HepG2 (cell line): ENCODE measurements around the gene HMCN1. TPM values are rescaled to one million over a fixed set of nuclear protein-coding genes. Genes with fewer than 3 reads are reported as not detected.

Experiments used
- ARNTL ChIP-seq: sonication (generic); formaldehyde crosslinking; IDR thresholded peaks from 2 replicates; pipeline ENCODE4 v1.4.0; 2020; ENCODE audit warnings: mild to moderate bottlenecking, missing genetic modification reagents
- ATF7-NPFF ChIP-seq: sonication (generic); formaldehyde crosslinking; IDR thresholded peaks from 2 replicates; pipeline ENCODE4 v1.8.1; 2023; ENCODE audit warnings: mild to moderate bottlenecking, low read depth, missing genetic modification reagents, moderate library complexity
- BORCS8-MEF2B ChIP-seq: sonication (generic); formaldehyde crosslinking; IDR thresholded peaks from 2 replicates; pipeline ENCODE4 v1.8.0; 2022; ENCODE audit warnings: mild to moderate bottlenecking, missing genetic modification reagents
- CAMTA2 ChIP-seq: sonication (generic); formaldehyde crosslinking; IDR thresholded peaks from 2 replicates; pipeline ENCODE4 v1.4.0; 2020; ENCODE audit warnings: mild to moderate bottlenecking, missing genetic modification reagents, borderline replicate concordance
- GATA4 ChIP-seq: sonication (generic); IDR thresholded peaks from 2 replicates; pipeline ENCODE4 v1.6.1; 2016; ENCODE audit warnings: antibody characterized with exemption, low read depth, borderline replicate concordance
- GPBP1L1 ChIP-seq: sonication (generic); formaldehyde crosslinking; IDR thresholded peaks from 2 replicates; pipeline ENCODE4 v1.5.0; 2020; ENCODE audit warnings: mild to moderate bottlenecking, missing genetic modification reagents
- HOXD1 ChIP-seq: sonication (generic); formaldehyde crosslinking; IDR thresholded peaks from 2 replicates; pipeline ENCODE4 v1.5.0; 2020; ENCODE audit warnings: missing genetic modification reagents
- IKZF4 ChIP-seq: sonication (generic); formaldehyde crosslinking; IDR thresholded peaks from 2 replicates; pipeline ENCODE4 v1.5.1; 2020; ENCODE audit warnings: borderline replicate concordance, mild to moderate bottlenecking, low read depth, missing genetic modification reagents; ENCODE audit errors: not compliant biosample characterization
- IRX3 ChIP-seq: sonication (generic); formaldehyde crosslinking; IDR thresholded peaks from 2 replicates; pipeline ENCODE4 v1.8.1; 2023; ENCODE audit warnings: mild to moderate bottlenecking, low read depth, missing genetic modification reagents, borderline replicate concordance
- NFYC ChIP-seq: IDR thresholded peaks from 2 replicates; pipeline ENCODE4 v1.6.1; 2016; ENCODE audit warnings: missing genetic modification reagents, missing compliant biosample characterization
- PHF20 ChIP-seq: sonication (generic); formaldehyde crosslinking; IDR thresholded peaks from 2 replicates; pipeline ENCODE4 v1.5.0; 2020; ENCODE audit warnings: mild to moderate bottlenecking, missing genetic modification reagents
- POGK ChIP-seq: sonication (generic); formaldehyde crosslinking; conservative IDR thresholded peaks from 2 replicates; pipeline ENCODE4 v1.8.0; 2022; ENCODE audit warnings: mild to moderate bottlenecking, moderate library complexity, missing genetic modification reagents
- RAD21 ChIP-seq: fragments of 450-650 bp; formaldehyde crosslinking; IDR thresholded peaks from 2 replicates; pipeline ENCODE4 v1.5.0; 2020; ENCODE audit warnings: mild to moderate bottlenecking
- RCOR2 ChIP-seq: IDR thresholded peaks from 2 replicates; pipeline ENCODE4 v1.6.1; 2016; ENCODE audit warnings: missing biosample characterization, missing genetic modification reagents
- REPIN1 ChIP-seq: sonication (generic); formaldehyde crosslinking; IDR thresholded peaks from 2 replicates; pipeline ENCODE4 v1.8.0; 2022; ENCODE audit warnings: missing genetic modification reagents, low read depth, mild to moderate bottlenecking, borderline replicate concordance
- SKI ChIP-seq: fragments of 450-650 bp; IDR thresholded peaks from one replicate; pipeline ENCODE4 v1.6.1; 2018; ENCODE audit warnings: mild to moderate bottlenecking; ENCODE audit not compliant: partially characterized antibody
- ZBTB26 ChIP-seq: IDR thresholded peaks from 2 replicates; pipeline ENCODE4 v1.6.1; 2016; ENCODE audit warnings: missing compliant biosample characterization, missing genetic modification reagents, borderline replicate concordance
- ZFX ChIP-seq: sonication (generic); formaldehyde crosslinking; IDR thresholded peaks from 2 replicates; pipeline ENCODE4 v1.4.0; 2020; ENCODE audit warnings: mild to moderate bottlenecking, low read depth, missing genetic modification reagents, moderate library complexity
- ZMYM4 ChIP-seq: sonication (generic); formaldehyde crosslinking; IDR thresholded peaks from 2 replicates; pipeline ENCODE4 v1.8.1; 2023; ENCODE audit warnings: mild to moderate bottlenecking, missing genetic modification reagents
- ZNF256 ChIP-seq: sonication (generic); formaldehyde crosslinking; conservative IDR thresholded peaks from 2 replicates; pipeline ENCODE4 v1.4.0; 2020; ENCODE audit warnings: missing genetic modification reagents
- ZNF280B ChIP-seq: sonication (generic); formaldehyde crosslinking; IDR thresholded peaks from 2 replicates; pipeline ENCODE4 v1.5.0; 2020; ENCODE audit warnings: missing genetic modification reagents, mild to moderate bottlenecking, borderline replicate concordance
- ZNF614 ChIP-seq: IDR thresholded peaks from 2 replicates; pipeline ENCODE4 v1.6.1; 2018; ENCODE audit warnings: missing biosample characterization, missing genetic modification reagents, inconsistent platforms, borderline replicate concordance
- ZNF660 ChIP-seq: sonication (generic); formaldehyde crosslinking; IDR thresholded peaks from 2 replicates; pipeline ENCODE4 v1.5.1; 2020; ENCODE audit warnings: mild to moderate bottlenecking, low read depth, missing genetic modification reagents, borderline replicate concordance
- ZNF720 ChIP-seq: sonication (generic); formaldehyde crosslinking; IDR thresholded peaks from 2 replicates; pipeline ENCODE4 v1.4.0; 2020; ENCODE audit warnings: missing genetic modification reagents
- ZNF740 ChIP-seq: sonication (generic); formaldehyde crosslinking; IDR thresholded peaks from 2 replicates; pipeline ENCODE4 v1.4.0; 2020; ENCODE audit warnings: missing genetic modification reagents
- polyA plus RNA-seq, 8 experiments: library from polyadenylated mRNA; depleted of rRNA in 3 of 8; stranded (reverse) in 7 of 8; unstranded in 1 of 8; fragments of >200 nt; fragmentation: Illumina TruSeq in 4 of 8; extraction: Trizol in 4 of 8; gene quantifications; 2 replicates each; pipeline versions ENCODE4 v1.2.1 to v1.2.3, GENCODE V29; 2011 to 2016; ENCODE audit warnings: low read depth in 4 of 8, missing spikeins in 1 of 8, mixed read lengths in 1 of 8; ENCODE audit not compliant: insufficient read depth in 1 of 8
- total RNA-seq, 5 experiments: library from RNA; depleted of rRNA; stranded (reverse); fragments of >200 nt; fragmentation: Illumina TruSeq; extraction: Trizol; gene quantifications; 2 replicates each; pipeline ENCODE4 v1.2.3, GENCODE V29; 2016; ENCODE audit warnings: low read depth in 1 of 5

The HMCN1 gene
- total and polyA plus RNA-seq, 2 of the 13 experiments (the other 11 are each of a cell fraction or from before 2014, with no cell fraction given): 0.03 TPM; not detected in 1

GRCh38 chr1:186212568-186213224, 478.5 kb downstream of the HMCN1 start (continued):
- TF ChIP-seq RCOR2 (CRISPR knock-in tag) (no peak), ZNF720 (CRISPR knock-in tag) (no peak), ZNF740 (CRISPR knock-in tag) (no peak), IKZF4 (CRISPR knock-in tag) (no peak), ZFX (CRISPR knock-in tag) (0 out of 2 replicates have a peak, but pooled peaks have one; percentile 37), PHF20 (CRISPR knock-in tag) (no peak), HOXD1 (CRISPR knock-in tag) (no peak), CAMTA2 (CRISPR knock-in tag) (no peak), ZNF614 (CRISPR knock-in tag) (no peak), ARNTL (no peak), ZMYM4 (no peak), NFYC (CRISPR knock-in tag) (no peak), ATF7-NPFF (CRISPR knock-in tag) (no peak), ZBTB26 (no peak), ZNF256 (CRISPR knock-in tag) (no peak), GPBP1L1 (CRISPR knock-in tag) (no peak), SKI (peak; percentile 56), POGK (CRISPR knock-in tag) (no peak), ZNF280B (CRISPR knock-in tag) (no peak), IRX3 (CRISPR knock-in tag) (no peak), ZNF660 (no peak), GATA4 (no peak), REPIN1 (CRISPR knock-in tag) (peak; percentile 45; the same call in 1 of the 2 replicates), BORCS8-MEF2B (no peak), RAD21 (CRISPR knock-in tag) (peak; percentile 86)
